SKM-1 treated with dmso at 0.1 percent for 144 hours (cell line): ENCODE results near the gene AKAP13.
"Not testable (repeated sequence)": the region's sequence is repeated elsewhere in the genome, so short reads cannot be mapped to it uniquely, and the experiment has no call there.

ENCODE experiments used
- DNase-seq: peaks from one replicate; lab custom pipeline; 2025; ENCODE audit not compliant: unreplicated experiment; lab: John Stamatoyannopoulos, UW

AKAP13 gene

GRCh38 chr15:85408270-85408746 is 27.9 kb downstream of the AKAP13 start:
- no peak for DNase-seq

GRCh38 chr15:85412066-85412465 is 31.7 kb downstream of the AKAP13 start:
- peak; percentile 21 for DNase-seq

- DNase-seq, result peak; percentile 78
These were observed 32.8 kb downstream of the AKAP13 start for GRCh38 chr15:85412956-85413854.

- DNase-seq, result no peak
These were observed 33.6 kb downstream of the AKAP13 start for GRCh38 chr15:85414037-85414436.

GRCh38 chr15:85414495-85414894 is 34.1 kb downstream of the AKAP13 start:
- no peak for DNase-seq

GRCh38 chr15:85414991-85415390 is 34.6 kb downstream of the AKAP13 start:
- DNase-seq, result no peak

GRCh38 chr15:85415783-85416182 is 35.4 kb downstream of the AKAP13 start:
- DNase-seq, result no peak

- no peak for DNase-seq
These were observed 36.9 kb downstream of the AKAP13 start for GRCh38 chr15:85417276-85417675.

GRCh38 chr15:85419161-85419560 is 38.8 kb downstream of the AKAP13 start:
- DNase-seq, result no peak

GRCh38 chr15:85421116-85421925 is 40.9 kb downstream of the AKAP13 start:
- DNase-seq, result no peak

- no peak for DNase-seq
These were observed 42.2 kb downstream of the AKAP13 start for GRCh38 chr15:85422607-85423006.

- no peak for DNase-seq
These were observed 42.9 kb downstream of the AKAP13 start for GRCh38 chr15:85423256-85423655.

- DNase-seq, result no peak
These were observed 43.8 kb downstream of the AKAP13 start for GRCh38 chr15:85424154-85424553.

GRCh38 chr15:85426481-85426880 is 46.1 kb downstream of the AKAP13 start:
- no peak for DNase-seq

- DNase-seq, result no peak
These were observed 47.1 kb downstream of the AKAP13 start for GRCh38 chr15:85427286-85428028.

- DNase-seq, result no peak
These were observed 49.1 kb downstream of the AKAP13 start for GRCh38 chr15:85429522-85429921.

GRCh38 chr15:85430406-85431204 is 50.2 kb downstream of the AKAP13 start:
- no peak for DNase-seq

GRCh38 chr15:85439996-85440395 is 59.6 kb downstream of the AKAP13 start:
- no peak for DNase-seq

GRCh38 chr15:85440451-85440850 is 60.0 kb downstream of the AKAP13 start:
- DNase-seq, result no peak

- DNase-seq, result not testable (repeated sequence)
These were observed 61.5 kb downstream of the AKAP13 start for GRCh38 chr15:85441854-85442253.
